K562 (cell line): Measurements from ENCODE around the gene RRP7A. TPM values are rescaled to one million over a fixed set of nuclear protein-coding genes. Genes with fewer than 3 reads are reported as not detected.

ENCODE experiments used
- ATAC-seq: fragments of 200-7000 bp; cut with Tn5 transposase; 3 replicates; pipeline ENCODE4 v1.9.1; 2020; ENCODE audit warnings: moderate library complexity
- BruUV-seq: library from RNA; stranded (reverse); fragments of 400-500 nt; replicated peaks from 2 replicates; lab custom pipeline; 2021; lab: Mats Ljungman, UMichigan
- CTCF ChIA-PET: fragments of 300-600 bp; formaldehyde crosslinking; extraction: SDS; loops from one replicate; lab custom pipeline; 2021; ENCODE audit warnings: low intra/inter-chr PET ratio; lab: Yijun Ruan, JAX
- POLR2A ChIA-PET: fragments of 300-600, 350-650 bp; sonication (Branson Sonifier 250); formaldehyde crosslinking; extraction: SDS; loops from one replicate; lab custom pipeline; 2021; ENCODE audit warnings: antibody characterized with exemption, inconsistent platforms; lab: Yijun Ruan, JAX
- DNase-seq, 4 experiments: peaks; one replicate each; pipeline versions ENCODE4 v3.0.0 to v3.0.0-alpha.2; 2011 to 2018; ENCODE audit warnings: low spot score in 3 of 4, mixed read lengths in 3 of 4; ENCODE audit errors: extremely low read depth in 1 of 4
- FAIRE-seq: peaks from 2 replicates; lab custom pipeline; 2011; peaks lifted over from hg19 to GRCh38; lab: Jason Lieb, UNC
- H2AFZ ChIP-seq: 2 replicates; pipeline ENCODE4 v1.6.0; 2011; ENCODE audit warnings: low read depth, low read length, control low read depth, inconsistent platforms
- H3K27ac ChIP-seq: fragments of 200-600 bp; 3 replicates; pipeline ENCODE4 v1.8.0; 2011; ENCODE audit warnings: low read depth, mild to moderate bottlenecking, control low read depth, inconsistent platforms, low read length, moderate library complexity, mixed read lengths; ENCODE audit errors: extremely low read depth
- H3K27me3 ChIP-seq, 2 experiments: fragments of 300-600 bp in 1 of 2; 2 replicates in 1 of 2; 3 replicates in 1 of 2; pipeline versions ENCODE4 v1.6.0 to v1.8.0; 2011; ENCODE audit warnings: inconsistent platforms in 2 of 2, low read length in 2 of 2, mild to moderate bottlenecking in 1 of 2, mixed read lengths in 1 of 2, moderate library complexity in 1 of 2; ENCODE audit not compliant: control insufficient read depth in 2 of 2, insufficient read depth in 2 of 2
- H3K36me3 ChIP-seq: fragments of 300-600 bp; 3 replicates; pipeline ENCODE4 v1.8.0; 2011; ENCODE audit warnings: mild to moderate bottlenecking, low read length, inconsistent platforms; ENCODE audit not compliant: control insufficient read depth, insufficient read depth
- H3K4me1 ChIP-seq, 2 experiments: fragments of 200-600 bp in 1 of 2; replicated peaks in 1 of 2; 2 replicates in 1 of 2; 3 replicates in 1 of 2; pipeline versions ENCODE4 v1.5.1 to v1.8.0; 2011; ENCODE audit warnings: inconsistent platforms in 2 of 2, low read length in 2 of 2, mild to moderate bottlenecking in 1 of 2, mixed read lengths in 1 of 2, moderate library complexity in 1 of 2; ENCODE audit not compliant: control insufficient read depth in 2 of 2, insufficient read depth in 2 of 2
- H3K4me2 ChIP-seq: 2 replicates; pipeline ENCODE4 v1.6.1; 2011; ENCODE audit warnings: low read length, control low read depth, inconsistent platforms, mixed read lengths; ENCODE audit not compliant: insufficient read depth
- H3K4me3 ChIP-seq: fragments of 200-600 bp; sonication (generic), shearing (Covaris generic); 2 replicates; pipeline ENCODE4 v1.5.1; 2016; ENCODE audit warnings: control low read depth, inconsistent platforms
- H3K79me2 ChIP-seq: fragments of 200-600 bp; 3 replicates; pipeline ENCODE4 v1.8.0; 2011; ENCODE audit warnings: low read length, inconsistent platforms; ENCODE audit not compliant: control insufficient read depth, insufficient read depth
- H3K9ac ChIP-seq, 2 experiments: 2 replicates each; pipeline versions ENCODE4 v1.6.0 to v1.6.1; 2011; ENCODE audit warnings: low read depth in 2 of 2, low read length in 2 of 2, control low read depth in 1 of 2, inconsistent platforms in 1 of 2, mild to moderate bottlenecking in 1 of 2, mixed read lengths in 1 of 2; ENCODE audit not compliant: insufficient read depth in 1 of 2
- H3K9me1 ChIP-seq: one replicate; pipeline ENCODE4 v1.6.0; 2011; ENCODE audit warnings: inconsistent platforms, mild to moderate bottlenecking, low read length, moderate library complexity; ENCODE audit not compliant: control insufficient read depth, insufficient read depth
- H3K9me3 ChIP-seq: replicated peaks from 2 replicates; pipeline ENCODE4 v1.5.1; 2011; ENCODE audit warnings: low read depth, low read length, inconsistent platforms; ENCODE audit not compliant: control insufficient read depth, insufficient read depth
- H4K20me1 ChIP-seq: replicated peaks from 2 replicates; pipeline ENCODE4 v1.6.1; 2011; ENCODE audit warnings: low read length, inconsistent platforms, mixed read lengths; ENCODE audit not compliant: control insufficient read depth, insufficient read depth
- FOXP4 ChIP-seq: sonication (generic); formaldehyde crosslinking; IDR thresholded peaks from 2 replicates; pipeline ENCODE4 v1.8.0; 2022; ENCODE audit warnings: mild to moderate bottlenecking, missing genetic modification reagents, borderline replicate concordance
- NBN ChIP-seq: fragments of 450-650 bp; IDR thresholded peaks from 2 replicates; pipeline ENCODE4 v1.6.1; 2016; ENCODE audit warnings: low read depth, mild to moderate bottlenecking
- PTBP1 ChIP-seq: fragments of 200-400 bp; formaldehyde crosslinking; IDR thresholded peaks from 2 replicates; pipeline ENCODE4 v1.6.1; 2017; ENCODE audit warnings: low read depth, low read length
- ZKSCAN1 ChIP-seq: fragments of 150-350 bp; IDR thresholded peaks from 2 replicates; pipeline ENCODE4 v1.6.1; 2016; ENCODE audit warnings: low read depth, low read length
- WGBS: fragments of 100-300 bp; shearing (Covaris generic); methylation state at CpG from one replicate; pipeline ENCODE4 v1.1.6; 2016; ENCODE audit warnings: low coverage, mixed read lengths; ENCODE audit not compliant: insufficient coverage; ENCODE audit errors: missing lambda C conversion rate; 5-methylcytosine and 5-hydroxymethylcytosine counted together
- in situ Hi-C: fragments of 300-500 bp; cut with MboI; formaldehyde crosslinking; loops from 4 replicates; pipeline ENCODE4 v1.15.0; 2018; ENCODE audit warnings: inconsistent platforms, mixed read lengths
- intact Hi-C: fragments of 100-400 bp; cut with micrococcal nuclease; formaldehyde crosslinking; loops from 2 replicates; pipeline ENCODE4 v1.14.2; 2022
- polyA plus RNA-seq, 8 experiments: library from polyadenylated mRNA; depleted of rRNA in 4 of 8; stranded (reverse) in 5 of 8; unstranded in 3 of 8; fragments of >200 nt; fragmentation: Nextera tagmentation in 2 of 8; fragmentation: Illumina TruSeq in 1 of 8; extraction: Ambion mirVana in 2 of 8; extraction: Trizol in 1 of 8; gene quantifications; 2 replicates each; pipeline versions ENCODE4 v1.2.1 to v1.2.3, GENCODE V29; 2011 to 2014; ENCODE audit warnings: inconsistent platforms in 1 of 8, missing spikeins in 1 of 8
- total RNA-seq, 7 experiments: library from RNA; depleted of rRNA in 6 of 7; stranded (reverse); fragments of >200 nt in 6 of 7; fragmentation: Illumina TruSeq in 2 of 7; extraction: Trizol in 2 of 7; gene quantifications; 2 replicates each; pipeline versions ENCODE4 v1.2.1 to v1.2.3, GENCODE V29; 2011 to 2021; ENCODE audit warnings: low replicate concordance in 1 of 7

RRP7A gene
- total and polyA plus RNA-seq, 9 of the 15 experiments (the other 6 are each of a cell fraction or from before 2014, with no cell fraction given) = 3.4 to 74.1 (median 40.3) TPM

GRCh38 chr22:42549331-42550060, 29.9 kb upstream of the RRP7A start (continued):
- TF ChIP-seq NBN (no peak), PTBP1 (no peak)

- BruUV-seq = no TSS peak
- DNase-seq = no peak
- H3K4me1 ChIP-seq = peaks cover 9 to 27% of the 10 kb centered on the region in 2 experiments; a peak in 4 of 5 replicates
- no peak for ATAC-seq
- no peak overlapping the region for H3K27ac ChIP-seq
- H3K4me3 ChIP-seq = no peak overlapping the region
- POLR2A ChIA-PET = no interaction called here
- TF ChIP-seq ZKSCAN1 (peak; percentile 84; the same call in 1 of the 2 replicates), FOXP4 (CRISPR knock-in tag) (no peak)
- TF ChIP-seq, all 486 proteins: peak for 1
- no peaks in the 10 kb centered on the region for H3K9me1 ChIP-seq
- FAIRE-seq = no peak
- intact Hi-C loops (no loop called here), in situ Hi-C loops (no loop called here)
- 71% methylated on average over 16 of the region's 19 CpGs for WGBS
- no peaks in the 10 kb centered on the region for H3K79me2 ChIP-seq
- H3K4me2 ChIP-seq = no peak overlapping the region
- H2AFZ ChIP-seq = no peak overlapping the region
- CTCF ChIA-PET = no interaction called here
- H3K27me3 ChIP-seq = no peaks in the 10 kb centered on the region
- no peaks in the 10 kb centered on the region for H3K9me3 ChIP-seq
- no peaks in the 10 kb centered on the region for H4K20me1 ChIP-seq
- H3K36me3 ChIP-seq = no peaks in the 10 kb centered on the region
- H3K9ac ChIP-seq = no peak overlapping the region
Measured at GRCh38 chr22:42548597-42549330, 29.2 kb upstream of the RRP7A start.
